ENCODE data around the gene CPEB3. TPM values are rescaled to one million over a fixed set of nuclear protein-coding genes. Genes with fewer than 3 reads are reported as not detected.

CPEB3 gene
- total RNA-seq, 2 donors from 2014 or later: 9.3 to 10.2 TPM

DNA sequence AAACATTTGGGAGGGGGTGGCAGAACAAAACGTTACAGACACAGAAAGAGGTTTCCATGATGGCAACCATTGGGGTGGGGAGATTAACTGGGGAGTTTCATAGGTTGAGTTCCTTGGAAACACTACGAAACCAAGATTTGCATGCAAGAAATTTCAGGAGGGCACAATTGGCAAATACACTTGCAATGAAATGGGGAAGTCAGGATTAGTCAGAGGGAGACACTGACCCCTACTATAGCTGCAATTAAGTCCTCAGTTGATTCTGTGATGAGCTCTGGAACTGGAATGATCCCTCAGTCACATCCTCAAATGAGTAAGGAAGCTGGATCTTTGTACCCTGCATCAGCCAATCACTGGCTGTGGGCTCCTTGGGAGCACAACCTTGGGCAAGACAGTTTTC lies 22.1 kb downstream of the CPEB3 start:
- Histone ChIP-seq H3K36me3 (replicated peaks in 1 of 2; ENCODE audit: insufficient read depth in 1 of 2, low read depth in 2 of 2) (no peaks in the 10 kb centered on the region), H3K9me3 (no peaks in the 10 kb centered on the region), H3K4me1 (no peaks in the 10 kb centered on the region), H3K27ac (no peak overlapping the region), H3K4me3 (no peak overlapping the region), H3K27me3 (no peaks in the 10 kb centered on the region)
- 95 to 97% methylated on average over 2 of the region's 2 CpGs for WGBS, 2 donors
- ATAC-seq (no peak), DNase-seq (no peak)
- no peak for TF ChIP-seq POLR2A (IDR thresholded peaks at IDR 0.05)
- TF ChIP-seq CTCF (IDR thresholded peaks at IDR 0.05): no peak
- intact Hi-C loops (cut with DNase I): no loop called here

- H3K4me1 ChIP-seq: no peaks in the 10 kb centered on the region
- no peaks in the 10 kb centered on the region for H3K9me3 ChIP-seq
- no peak overlapping the region for H3K4me3 ChIP-seq
- H3K27me3 ChIP-seq: no peaks in the 10 kb centered on the region
- DNase-seq: no peak
- no peak overlapping the region for H3K27ac ChIP-seq
- intact Hi-C loops (cut with DNase I): no loop called here
- TF ChIP-seq CTCF (IDR thresholded peaks at IDR 0.05) (no peak), POLR2A (IDR thresholded peaks at IDR 0.05) (no peak)
- H3K36me3 ChIP-seq (replicated peaks in 1 of 2; ENCODE audit: insufficient read depth in 1 of 2, low read depth in 2 of 2): no peaks in the 10 kb centered on the region
- ATAC-seq: no peak
Measured at GRCh38 chr10:92267343-92267742, 23.5 kb downstream of the CPEB3 start.

DNA sequence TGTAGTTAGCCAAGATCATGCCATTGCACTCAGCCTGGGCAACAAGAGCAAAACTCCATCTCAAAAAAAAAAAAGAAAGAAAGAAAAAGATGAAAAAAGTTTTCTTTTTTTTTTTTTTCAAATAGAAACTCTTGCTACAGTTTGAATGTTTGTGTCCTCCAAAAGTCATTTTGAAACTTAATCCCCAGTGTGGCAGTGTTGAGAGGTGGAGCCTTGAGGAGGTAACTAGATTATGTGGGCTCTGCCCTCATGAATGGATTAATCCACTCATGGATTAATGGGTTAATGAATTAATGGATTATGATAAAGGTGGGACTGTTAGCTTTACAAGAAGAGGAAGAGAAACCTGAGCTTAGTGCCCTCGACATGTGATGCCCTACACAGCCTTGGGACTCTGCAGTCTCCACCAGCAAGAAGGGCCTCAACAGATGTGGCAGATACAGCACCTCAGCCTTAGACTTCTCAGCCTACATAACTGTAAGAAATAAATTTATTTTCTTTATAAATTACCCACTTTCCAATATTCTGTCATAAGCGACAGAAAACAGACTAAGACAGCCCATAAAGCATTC lies 25.1 kb downstream of the CPEB3 start:
- Histone ChIP-seq H3K27me3 (no peaks in the 10 kb centered on the region), H3K27ac (no peak overlapping the region), H3K9me3 (no peaks in the 10 kb centered on the region), H3K4me3 (no peak overlapping the region), H3K4me1 (no peaks in the 10 kb centered on the region), H3K36me3 (replicated peaks in 1 of 2; ENCODE audit: insufficient read depth in 1 of 2, low read depth in 2 of 2) (no peaks in the 10 kb centered on the region)
- ATAC-seq (no peak), DNase-seq (no peak)
- WGBS, 2 donors: 76 to 80% methylated on average over 2 of the region's 2 CpGs
- intact Hi-C loops (cut with DNase I): no loop called here
- no peak for TF ChIP-seq CTCF (IDR thresholded peaks at IDR 0.05)
- no peak for TF ChIP-seq POLR2A (IDR thresholded peaks at IDR 0.05)

GRCh38 chr10:92264249-92264648 lies 26.6 kb downstream of the CPEB3 start:
- Histone ChIP-seq H3K9me3 (no peaks in the 10 kb centered on the region), H3K27me3 (no peaks in the 10 kb centered on the region), H3K4me3 (no peak overlapping the region), H3K4me1 (no peaks in the 10 kb centered on the region), H3K36me3 (replicated peaks in 1 of 2; ENCODE audit: insufficient read depth in 1 of 2, low read depth in 2 of 2) (no peaks in the 10 kb centered on the region), H3K27ac (no peak overlapping the region)
- no peak for DNase-seq
- no peak for TF ChIP-seq POLR2A (IDR thresholded peaks at IDR 0.05)
- TF ChIP-seq CTCF (IDR thresholded peaks at IDR 0.05): no peak
- WGBS, 2 donors: 92 to 94% methylated on average over 2 of the region's 2 CpGs
- intact Hi-C loops (cut with DNase I): no loop called here
- no peak for ATAC-seq

DNA sequence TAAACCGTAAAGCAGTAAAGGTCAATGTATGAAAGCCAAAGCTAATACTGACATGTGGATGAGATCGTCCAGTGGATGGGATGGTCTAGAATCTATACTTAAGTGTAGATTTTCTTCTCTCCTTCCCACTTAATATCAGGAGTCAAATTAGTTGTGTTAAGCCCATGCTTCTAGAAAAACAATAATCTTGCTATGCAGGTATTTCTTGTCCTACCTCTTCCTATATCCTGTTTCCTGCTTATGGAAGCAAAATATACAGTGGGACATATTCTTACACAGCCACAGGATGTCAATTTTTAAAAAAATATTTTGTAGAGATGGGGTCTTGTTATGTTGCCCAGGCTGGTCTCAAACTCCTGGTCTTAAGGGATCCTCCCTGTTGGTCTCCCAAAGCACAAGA lies 27.5 kb downstream of the CPEB3 start:
- no peak overlapping the region for H3K4me3 ChIP-seq
- H3K27ac ChIP-seq: no peak overlapping the region
- intact Hi-C loops (cut with DNase I): no loop called here
- H3K4me1 ChIP-seq: no peaks in the 10 kb centered on the region
- DNase-seq: no peak
- 89 to 100% methylated on average over 2 of the region's 2 CpGs for WGBS, 2 donors
- no peaks in the 10 kb centered on the region for H3K27me3 ChIP-seq
- no peaks in the 10 kb centered on the region for H3K36me3 ChIP-seq (replicated peaks in 1 of 2; ENCODE audit: insufficient read depth in 1 of 2, low read depth in 2 of 2)
- H3K9me3 ChIP-seq: no peaks in the 10 kb centered on the region
- TF ChIP-seq POLR2A (IDR thresholded peaks at IDR 0.05): no peak
- TF ChIP-seq CTCF (IDR thresholded peaks at IDR 0.05): no peak
- no peak for ATAC-seq

Data from body of pancreas (tissue), 4 donors.